ENCODE results near the gene SLC31A2.

The SLC31A2 gene

DNA sequence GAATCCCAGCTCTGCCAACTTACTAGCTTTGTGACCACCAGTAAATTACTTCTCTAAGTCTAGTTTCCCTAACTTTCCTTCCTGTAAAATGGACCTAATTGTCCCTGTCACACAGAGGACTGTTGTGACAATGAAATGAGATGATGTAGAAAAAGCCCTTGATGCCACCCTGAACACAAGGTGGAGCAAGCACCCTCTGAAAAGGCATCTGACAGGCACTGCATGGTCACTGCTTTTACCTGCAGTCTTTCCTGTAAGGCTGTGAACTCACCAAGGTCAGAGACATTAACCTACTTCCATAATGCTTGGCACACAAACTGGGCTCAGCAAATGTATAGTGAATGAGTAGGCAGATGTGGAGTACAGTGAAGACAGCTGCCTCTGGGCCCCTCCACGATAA is 6.1 kb downstream of the SLC31A2 start:
- TF ChIP-seq CTCF (IDR thresholded peaks at IDR 0.05) = no peak

- TF ChIP-seq CTCF (IDR thresholded peaks at IDR 0.05) = no peak
Measured at GRCh38 chr9:113158446-113158845, 7.6 kb downstream of the SLC31A2 start.

GRCh38 chr9:113160571-113160970 is 9.8 kb downstream of the SLC31A2 start:
- TF ChIP-seq CTCF (IDR thresholded peaks at IDR 0.05) = no peak

- no peak for TF ChIP-seq CTCF (IDR thresholded peaks at IDR 0.05)
Measured at GRCh38 chr9:113163001-113163400, 12.2 kb downstream of the SLC31A2 start.

- no peak for TF ChIP-seq CTCF (IDR thresholded peaks at IDR 0.05)
Measured at GRCh38 chr9:113164536-113165300, 13.9 kb downstream of the SLC31A2 start.

- TF ChIP-seq CTCF (IDR thresholded peaks at IDR 0.05) = no peak
Measured at GRCh38 chr9:113166039-113166438, 15.2 kb downstream of the SLC31A2 start.

GRCh38 chr9:113168809-113169208 is 18.0 kb downstream of the SLC31A2 start:
- TF ChIP-seq CTCF (IDR thresholded peaks at IDR 0.05) = no peak

- TF ChIP-seq CTCF (IDR thresholded peaks at IDR 0.05) = no peak
Measured at GRCh38 chr9:113173341-113173740, 22.5 kb downstream of the SLC31A2 start.

Data from LNCAP (cell line).